Endothelial cell of umbilical vein (primary cell): ENCODE results near the gene ASB11. TPM values are rescaled to one million over a fixed set of nuclear protein-coding genes. Genes with fewer than 3 reads are reported as not detected.
A peak's percentile ranks its signal among the peaks of the same experiment; 100 is the strongest.

Source experiments
- BruUV-seq: library from RNA; stranded (reverse); fragments of 400-500 nt; replicated peaks from 2 replicates; lab custom pipeline; 2021; lab: Mats Ljungman, UMichigan
- CTCF ChIA-PET: fragments of 300-600, 350-600 bp; sonication (Branson Sonifier 250); formaldehyde crosslinking; loops from one replicate; lab custom pipeline; 2021; ENCODE audit warnings: antibody characterized with exemption, inconsistent platforms; lab: Charles Lee
- POLR2A ChIA-PET: fragments of 300-600, 350-600 bp; sonication (Branson Sonifier 250); formaldehyde crosslinking; loops from one replicate; lab custom pipeline; 2021; ENCODE audit warnings: antibody characterized with exemption, inconsistent platforms; lab: Charles Lee
- DNase-seq: peaks from one replicate; pipeline ENCODE4 v3.0.0-alpha.2; 2011; ENCODE audit warnings: low read depth, low spot score
- FAIRE-seq: peaks from 2 replicates; lab custom pipeline; 2011; peaks lifted over from hg19 to GRCh38; lab: Jason Lieb, UNC
- H2AFZ ChIP-seq: 2 replicates; pipeline ENCODE4 v1.6.0; 2012; ENCODE audit warnings: low read depth, low read length, control low read depth, inconsistent platforms
- H3K27ac ChIP-seq: 2 replicates; pipeline ENCODE4 v1.5.1; 2011; ENCODE audit warnings: low read depth, mild to moderate bottlenecking, control low read depth, low read length, moderate library complexity; ENCODE audit not compliant: insufficient read depth
- H3K27me3 ChIP-seq, 2 experiments: 2 replicates each; pipeline versions ENCODE4 v1.6.0 to v1.6.1; 2011; ENCODE audit warnings: low read length in 2 of 2, mixed read lengths in 1 of 2; ENCODE audit not compliant: control insufficient read depth in 2 of 2, insufficient read depth in 2 of 2
- H3K36me3 ChIP-seq, 2 experiments: 2 replicates in 1 of 2; 3 replicates in 1 of 2; pipeline ENCODE4 v1.5.1; 2011; ENCODE audit warnings: low read length in 2 of 2, mild to moderate bottlenecking in 1 of 2, moderate library complexity in 1 of 2; ENCODE audit not compliant: control insufficient read depth in 2 of 2, insufficient read depth in 2 of 2; ENCODE audit errors: extremely low read depth in 1 of 2
- H3K4me1 ChIP-seq: 3 replicates; pipeline ENCODE4 v1.5.1; 2011; ENCODE audit warnings: mild to moderate bottlenecking, low read length; ENCODE audit not compliant: control insufficient read depth, insufficient read depth; ENCODE audit errors: extremely low read depth
- H3K4me2 ChIP-seq: 2 replicates; pipeline ENCODE4 v1.6.1; 2011; ENCODE audit warnings: low read length, control low read depth, mixed read lengths; ENCODE audit not compliant: insufficient read depth
- H3K4me3 ChIP-seq, 3 experiments: fragments of 200-600 bp in 1 of 3; sonication (generic), shearing (Covaris generic) in 1 of 3; replicated peaks in 1 of 3; 2 replicates each; pipeline ENCODE4 v1.5.1; 2011 to 2016; ENCODE audit warnings: control low read depth in 3 of 3, low read length in 3 of 3, mild to moderate bottlenecking in 2 of 3, inconsistent platforms in 1 of 3, low read depth in 1 of 3, moderate library complexity in 1 of 3; ENCODE audit not compliant: insufficient read depth in 1 of 3
- H3K79me2 ChIP-seq: 2 replicates; pipeline ENCODE4 v1.6.0; 2012; ENCODE audit warnings: low read length, inconsistent platforms; ENCODE audit not compliant: control insufficient read depth, insufficient read depth
- H3K9ac ChIP-seq: replicated peaks from 2 replicates; pipeline ENCODE3; 2011; ENCODE audit warnings: low read length, control low read depth; ENCODE audit not compliant: insufficient read depth; ENCODE audit errors: extremely low read depth
- H3K9me1 ChIP-seq: replicated peaks from 3 replicates; pipeline ENCODE4 v1.6.0; 2011; ENCODE audit warnings: mild to moderate bottlenecking, low read length; ENCODE audit not compliant: control insufficient read depth, insufficient read depth; ENCODE audit errors: extremely low read depth
- H3K9me3 ChIP-seq: replicated peaks from 2 replicates; pipeline ENCODE4 v1.5.1; 2012; ENCODE audit warnings: low read length, inconsistent platforms; ENCODE audit not compliant: control insufficient read depth, insufficient read depth
- H4K20me1 ChIP-seq: replicated peaks from 2 replicates; pipeline ENCODE3; 2011; ENCODE audit warnings: mild to moderate bottlenecking, low read length; ENCODE audit not compliant: control insufficient read depth, insufficient read depth; ENCODE audit errors: extremely low read depth
- EZH2 ChIP-seq: IDR thresholded peaks from 2 replicates; pipeline ENCODE4 v1.6.1; 2012; ENCODE audit warnings: borderline replicate concordance, low read depth, mild to moderate bottlenecking, moderate library complexity, low read length, inconsistent platforms; ENCODE audit not compliant: severe bottlenecking
- FOS ChIP-seq: IDR thresholded peaks from 2 replicates; pipeline ENCODE4 v1.6.1; 2011; ENCODE audit warnings: mild to moderate bottlenecking, low read length, moderate library complexity, borderline replicate concordance; ENCODE audit not compliant: insufficient read depth
- GATA2 ChIP-seq: IDR thresholded peaks from 2 replicates; pipeline ENCODE4 v1.7.0; 2011; ENCODE audit warnings: low read depth, mild to moderate bottlenecking, moderate library complexity, mixed read lengths, low read length; ENCODE audit not compliant: insufficient read length, insufficient read depth
- MYC ChIP-seq: IDR thresholded peaks from one replicate; pipeline ENCODE4 v1.6.1; 2011; ENCODE audit warnings: mild to moderate bottlenecking, low read depth, low read length
- POLR2A ChIP-seq: IDR thresholded peaks from 2 replicates; pipeline ENCODE4 v1.6.1; 2012; ENCODE audit warnings: low read depth, mild to moderate bottlenecking, control low read depth, low read length
- POLR2AphosphoS5 ChIP-seq: IDR thresholded peaks from 2 replicates; pipeline ENCODE4 v1.6.1; 2012; ENCODE audit warnings: low read depth, mild to moderate bottlenecking, control low read depth, low read length, moderate library complexity; ENCODE audit not compliant: insufficient read depth
- dilution Hi-C: fragments of 300-500 bp; cut with MboI; formaldehyde crosslinking; loops from one replicate; pipeline ENCODE4 v1.15.0; 2019; ENCODE audit warnings: low sequenced_read_pairs; ENCODE audit not compliant: extremely low pct_ligation_motif_present
- intact Hi-C: fragments of 100-400 bp; cut with micrococcal nuclease; formaldehyde crosslinking; loops from one replicate; pipeline ENCODE4 v1.10.0; 2022
- polyA plus RNA-seq, 4 experiments: library from polyadenylated mRNA; depleted of rRNA in 3 of 4; stranded (reverse) in 3 of 4; unstranded in 1 of 4; fragments of >200 nt; gene quantifications; 2 replicates each; pipeline versions ENCODE4 v1.2.1 to v1.2.3, GENCODE V29; 2011 to 2012; ENCODE audit warnings: missing spikeins in 1 of 4
- total RNA-seq: library from RNA; stranded (reverse); gene quantifications from 2 replicates; pipeline ENCODE4 v1.2.3, GENCODE V29; 2021
- TF ChIP-seq, protein P1 (sequence below): IDR thresholded peaks from 2 replicates; pipeline ENCODE4 v1.6.1; 2011; ENCODE audit not compliant: insufficient read depth, insufficient read length

The ASB11 gene
- total and polyA plus RNA-seq, 2 donors (not counting 3 experiments of a cell fraction or from before 2014, with no cell fraction given): 0.06 to 0.15 TPM

DNA sequence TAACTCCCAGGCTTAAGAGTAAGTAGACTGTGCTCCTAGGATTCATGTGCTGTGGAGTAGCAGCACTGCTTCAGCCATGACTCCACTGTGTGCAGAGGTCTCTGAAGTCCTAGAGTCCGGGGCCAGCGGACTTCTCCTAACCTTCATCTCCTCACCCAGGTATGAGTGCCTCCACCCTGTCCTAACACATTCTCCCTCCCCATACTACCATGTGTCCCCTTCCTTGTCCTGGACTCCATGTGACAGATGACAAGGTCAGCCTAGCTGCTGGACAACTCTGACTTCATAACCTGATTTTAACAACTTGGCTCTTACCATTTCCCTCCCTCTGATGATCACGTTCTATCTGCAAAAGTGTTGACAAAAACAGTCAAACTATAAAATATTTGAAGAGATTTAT lies 16.7 kb downstream of the ASB11 start:
- CTCF ChIA-PET: interaction anchor here (1.4 kb wide), 1 partner anchor 152 kb away, joined by 3 read pairs; no protein-coding TSS in a partner anchor
- dilution Hi-C loops (no loop called here), intact Hi-C loops (loop anchor here (1.0 kb wide), 1 partner anchor 28 kb away; the partner anchor contains the start of gene ASB9)
- Histone ChIP-seq H3K79me2 (no peaks in the 10 kb centered on the region), H3K4me2 (peak overlapping the region; percentile 36), H4K20me1 (no peaks in the 10 kb centered on the region), H3K9me3 (no peaks in the 10 kb centered on the region), H3K27ac (peak overlapping the region; percentile 80), H3K9me1 (no peaks in the 10 kb centered on the region), H3K9ac (peak overlapping the region; percentile 60), H3K27me3 (no peaks in the 10 kb centered on the region), H2AFZ (no peak overlapping the region), H3K36me3 (no peaks in the 10 kb centered on the region), H3K4me1 (peaks cover 21% of the 10 kb centered on the region), H3K4me3 (no peak overlapping the region)
- POLR2A ChIA-PET: no interaction called here
- DNase-seq (no peak), FAIRE-seq (no peak)
- BruUV-seq: TSS peak; percentile 40
- TF ChIP-seq, protein P1, sequence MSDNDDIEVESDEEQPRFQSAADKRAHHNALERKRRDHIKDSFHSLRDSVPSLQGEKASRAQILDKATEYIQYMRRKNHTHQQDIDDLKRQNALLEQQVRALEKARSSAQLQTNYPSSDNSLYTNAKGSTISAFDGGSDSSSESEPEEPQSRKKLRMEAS: no peak
- TF ChIP-seq GATA2: no peak
- TF ChIP-seq MYC: no peak

DNA sequence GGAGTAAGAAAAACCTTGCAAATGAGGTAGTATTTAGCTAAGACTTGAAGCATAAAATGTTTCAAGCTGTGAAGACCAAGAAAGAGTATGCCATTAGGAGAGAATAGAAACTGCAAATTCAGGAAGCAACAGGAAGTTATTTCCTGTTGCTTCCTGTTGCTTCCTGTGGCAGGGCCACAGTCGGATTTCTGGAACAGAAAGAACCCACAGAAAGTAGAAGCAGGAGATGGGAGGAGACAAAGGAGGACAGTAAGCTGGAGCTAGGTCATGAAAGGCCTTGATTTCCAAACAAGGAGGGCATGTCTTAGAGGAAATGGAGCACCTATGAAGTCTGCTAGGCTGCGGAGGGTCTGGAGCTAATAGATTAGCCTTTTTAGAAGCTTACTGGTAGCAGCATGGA lies 17.2 kb downstream of the ASB11 start:
- peaks cover 21% of the 10 kb centered on the region for H3K4me1 ChIP-seq
- H2AFZ ChIP-seq: peak overlapping the region; percentile 30
- TF ChIP-seq POLR2AphosphoS5 (no peak), GATA2 (no peak), EZH2 (no peak), POLR2A (no peak), MYC (no peak), FOS (no peak)
- TF ChIP-seq, protein P1: no peak
- DNase-seq: peak; percentile 70
- ChIA-PET POLR2A (no interaction called here), CTCF (interaction anchor here (1.4 kb wide), 1 partner anchor 153 kb away, joined by 3 read pairs; no protein-coding TSS in a partner anchor)
- dilution Hi-C loops (no loop called here), intact Hi-C loops (loop anchor here (1.0 kb wide), 1 partner anchor 28 kb away; the partner anchor contains the start of gene ASB9)
- H3K9me1 ChIP-seq: no peaks in the 10 kb centered on the region
- peak overlapping the region in 1 of 3 experiments; percentile 9 for H3K4me3 ChIP-seq
- no peaks in the 10 kb centered on the region for H4K20me1 ChIP-seq
- H3K9me3 ChIP-seq: no peaks in the 10 kb centered on the region
- FAIRE-seq: peak; percentile 95
- no TSS peak for BruUV-seq
- H3K27me3 ChIP-seq: no peaks in the 10 kb centered on the region
- H3K27ac ChIP-seq: peak overlapping the region; percentile 80
- peak overlapping the region; percentile 67 for H3K9ac ChIP-seq
- H3K36me3 ChIP-seq: no peaks in the 10 kb centered on the region
- peak overlapping the region; percentile 36 for H3K4me2 ChIP-seq
- no peaks in the 10 kb centered on the region for H3K79me2 ChIP-seq
